ENCODE results near the gene RPGRIP1. TPM values are rescaled to one million over a fixed set of nuclear protein-coding genes. Genes with fewer than 3 reads are reported as not detected.
A peak's percentile ranks its signal among the peaks of the same experiment; 100 is the strongest.

The RPGRIP1 gene
- total RNA-seq, 1 experiment from 2014 or later, result not detected

DNA sequence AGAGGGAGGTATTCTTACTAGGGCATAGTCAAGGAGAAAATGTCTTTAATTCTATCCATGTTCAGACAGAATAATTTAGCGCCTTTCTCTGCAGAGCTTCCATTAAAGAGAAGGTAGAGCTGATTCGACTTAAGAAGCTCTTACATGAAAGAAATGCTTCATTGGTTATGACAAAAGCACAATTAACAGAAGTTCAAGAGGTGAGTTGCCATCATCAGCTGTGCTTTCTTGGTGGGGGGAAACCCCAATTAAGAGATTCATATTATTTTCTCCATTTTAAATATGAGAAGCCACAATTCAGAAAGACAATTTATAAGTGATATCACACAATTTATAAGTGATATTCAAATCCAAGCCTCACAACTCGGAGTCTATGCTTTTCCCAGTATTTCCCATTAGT lies 27.8 kb downstream of the RPGRIP1 start:
- Histone ChIP-seq H3K27ac (no peak overlapping the region), H3K4me3 (no peak overlapping the region), H3K4me1 (no peaks in the 10 kb centered on the region), H3K9me3 (replicated peaks) (no peaks in the 10 kb centered on the region), H3K36me3 (no peaks in the 10 kb centered on the region), H3K27me3 (no peaks in the 10 kb centered on the region)
- no peak for DNase-seq

- H3K9me3 ChIP-seq (replicated peaks), result no peaks in the 10 kb centered on the region
- no peak for DNase-seq
- no peaks in the 10 kb centered on the region for H3K27me3 ChIP-seq
- H3K4me3 ChIP-seq, result no peak overlapping the region
- H3K4me1 ChIP-seq, result no peaks in the 10 kb centered on the region
- H3K27ac ChIP-seq, result no peak overlapping the region
- H3K36me3 ChIP-seq, result no peaks in the 10 kb centered on the region
Measured at GRCh38 chr14:21308132-21308478, 28.2 kb downstream of the RPGRIP1 start.

DNA sequence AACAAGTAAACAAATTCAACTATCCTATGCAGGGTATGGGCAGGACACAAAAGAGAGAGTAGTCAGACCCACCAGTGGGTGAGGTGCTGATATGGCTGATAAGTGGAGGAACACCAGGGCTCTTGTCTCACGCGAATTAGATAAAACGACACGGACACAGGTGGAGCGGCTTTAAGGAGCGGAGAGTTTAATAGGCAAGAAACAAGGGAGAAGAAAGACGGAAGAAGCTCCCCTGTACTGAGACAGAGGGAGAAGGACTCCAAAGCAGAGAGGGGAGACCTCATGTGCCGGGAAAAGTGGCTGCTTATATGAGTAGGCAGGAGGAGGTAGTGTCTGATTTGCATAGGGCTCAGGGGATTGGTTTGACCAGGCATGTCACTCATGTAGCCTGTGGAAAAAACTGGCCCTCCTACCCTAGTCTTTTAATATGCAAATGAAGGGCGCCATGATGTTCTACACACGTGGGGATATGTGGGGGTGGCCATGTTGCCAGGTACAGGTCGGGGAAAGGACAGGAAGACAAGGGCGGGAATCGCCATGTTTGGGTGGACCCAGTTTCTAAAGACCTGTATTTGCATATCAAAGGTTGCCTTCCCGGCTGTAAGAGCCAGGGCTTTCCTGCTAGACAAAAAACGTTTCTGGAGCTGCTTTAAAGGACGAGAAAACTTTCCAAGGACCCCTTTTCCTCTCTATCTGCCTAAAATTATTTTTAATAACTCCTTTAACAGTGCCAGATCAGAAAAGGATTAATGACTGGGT lies 28.8 kb downstream of the RPGRIP1 start:
- no peaks in the 10 kb centered on the region for H3K27me3 ChIP-seq
- no peaks in the 10 kb centered on the region for H3K4me1 ChIP-seq
- H3K27ac ChIP-seq, result no peak overlapping the region
- no peaks in the 10 kb centered on the region for H3K9me3 ChIP-seq (replicated peaks)
- H3K4me3 ChIP-seq, result peak overlapping the region; percentile 45
- peak; percentile 79 to 84 for DNase-seq
- no peaks in the 10 kb centered on the region for H3K36me3 ChIP-seq

DNA sequence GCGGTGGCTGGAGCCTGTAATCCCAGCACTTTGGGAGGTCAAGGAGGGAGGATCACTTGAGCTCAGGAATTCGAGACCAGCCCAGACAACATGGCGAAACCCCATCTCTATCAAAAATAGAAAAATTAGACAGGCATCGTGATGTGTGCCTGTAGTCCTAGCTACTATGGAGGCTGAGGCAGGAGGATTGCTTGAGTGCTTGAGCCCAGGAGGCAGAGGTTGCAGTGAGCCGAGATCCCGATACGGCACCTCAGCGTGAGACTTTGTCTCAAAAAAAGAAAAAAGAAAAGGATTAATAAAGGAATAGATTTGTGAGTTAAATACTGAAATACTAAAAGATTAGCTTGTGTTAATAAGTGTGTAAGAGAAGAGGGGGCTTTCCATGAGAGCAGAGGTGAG lies 29.4 kb downstream of the RPGRIP1 start:
- Histone ChIP-seq H3K4me1 (no peaks in the 10 kb centered on the region), H3K27me3 (no peaks in the 10 kb centered on the region), H3K27ac (no peak overlapping the region), H3K36me3 (no peaks in the 10 kb centered on the region), H3K9me3 (replicated peaks) (no peaks in the 10 kb centered on the region), H3K4me3 (peak overlapping the region; percentile 45)
- peak in 1 of 2 experiments; percentile 9 for DNase-seq

DNA sequence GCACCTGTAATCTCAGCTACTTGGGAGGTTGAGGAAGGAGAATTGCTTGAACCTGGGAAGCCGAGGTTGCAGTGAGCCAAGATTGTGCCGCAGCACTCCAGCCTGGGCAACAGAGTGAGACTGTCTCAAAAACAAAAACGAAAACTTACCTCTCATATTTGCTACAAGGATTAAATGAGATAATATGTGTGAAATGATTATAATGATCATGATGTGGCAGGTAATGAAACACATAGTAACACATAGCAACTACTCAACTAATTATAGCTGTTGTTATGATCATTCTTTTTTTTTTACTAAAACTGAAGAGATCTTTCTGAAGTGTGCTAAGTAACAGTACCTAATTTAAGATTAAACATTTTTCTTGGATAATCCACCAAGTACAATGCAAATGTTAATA lies 30.1 kb downstream of the RPGRIP1 start:
- H3K9me3 ChIP-seq (replicated peaks), result no peaks in the 10 kb centered on the region
- no peaks in the 10 kb centered on the region for H3K4me1 ChIP-seq
- H3K27ac ChIP-seq, result no peak overlapping the region
- H3K4me3 ChIP-seq, result no peak overlapping the region
- DNase-seq, result no peak
- no peaks in the 10 kb centered on the region for H3K36me3 ChIP-seq
- H3K27me3 ChIP-seq, result no peaks in the 10 kb centered on the region

GRCh38 chr14:21311614-21312013 lies 31.7 kb downstream of the RPGRIP1 start:
- Histone ChIP-seq H3K27ac (no peak overlapping the region), H3K9me3 (replicated peaks) (no peaks in the 10 kb centered on the region), H3K4me1 (no peaks in the 10 kb centered on the region), H3K36me3 (no peaks in the 10 kb centered on the region), H3K4me3 (no peak overlapping the region), H3K27me3 (no peaks in the 10 kb centered on the region)
- no peak for DNase-seq

- H3K9me3 ChIP-seq (replicated peaks), result no peaks in the 10 kb centered on the region
- no peak for DNase-seq
- H3K4me3 ChIP-seq, result no peak overlapping the region
- H3K4me1 ChIP-seq, result no peaks in the 10 kb centered on the region
- H3K27me3 ChIP-seq, result peaks cover 5% of the 10 kb centered on the region; the same call in 1 of the 2 replicates
- H3K27ac ChIP-seq, result no peak overlapping the region
- H3K36me3 ChIP-seq, result no peaks in the 10 kb centered on the region
Measured at GRCh38 chr14:21313512-21313911, 33.6 kb downstream of the RPGRIP1 start.

DNA sequence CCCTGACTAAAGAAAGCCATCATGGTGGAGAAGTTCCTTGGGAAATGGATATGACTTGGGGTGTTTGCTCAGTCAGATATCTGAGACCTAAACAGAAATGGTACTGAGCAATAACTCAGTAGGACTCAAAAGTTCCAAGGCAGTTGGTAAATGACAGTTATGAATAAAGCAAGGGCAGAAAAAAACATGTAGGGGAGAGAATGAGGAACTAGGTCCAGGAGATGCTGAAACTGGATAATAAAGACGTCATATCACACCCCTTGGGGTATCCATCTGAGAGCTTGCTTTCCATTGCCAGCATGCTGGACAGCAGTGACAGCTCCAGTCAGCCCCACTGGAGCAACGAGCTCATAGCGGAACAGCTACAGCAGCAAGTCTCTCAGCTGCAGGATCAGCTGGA lies 37.5 kb downstream of the RPGRIP1 start:
- H3K36me3 ChIP-seq, result no peaks in the 10 kb centered on the region
- H3K4me1 ChIP-seq, result no peaks in the 10 kb centered on the region
- H3K4me3 ChIP-seq, result no peak overlapping the region
- peaks cover 5% of the 10 kb centered on the region; the same call in 1 of the 2 replicates for H3K27me3 ChIP-seq
- DNase-seq, result no peak
- no peak overlapping the region for H3K27ac ChIP-seq
- H3K9me3 ChIP-seq (replicated peaks), result no peaks in the 10 kb centered on the region

- H3K27me3 ChIP-seq, result peaks cover 5% of the 10 kb centered on the region
- no peak overlapping the region for H3K27ac ChIP-seq
- no peaks in the 10 kb centered on the region for H3K36me3 ChIP-seq
- no peaks in the 10 kb centered on the region for H3K4me1 ChIP-seq
- H3K4me3 ChIP-seq, result no peak overlapping the region
- H3K9me3 ChIP-seq (replicated peaks), result no peaks in the 10 kb centered on the region
- no peak for DNase-seq
Measured at GRCh38 chr14:21320913-21321312, 41.0 kb downstream of the RPGRIP1 start.

DNA sequence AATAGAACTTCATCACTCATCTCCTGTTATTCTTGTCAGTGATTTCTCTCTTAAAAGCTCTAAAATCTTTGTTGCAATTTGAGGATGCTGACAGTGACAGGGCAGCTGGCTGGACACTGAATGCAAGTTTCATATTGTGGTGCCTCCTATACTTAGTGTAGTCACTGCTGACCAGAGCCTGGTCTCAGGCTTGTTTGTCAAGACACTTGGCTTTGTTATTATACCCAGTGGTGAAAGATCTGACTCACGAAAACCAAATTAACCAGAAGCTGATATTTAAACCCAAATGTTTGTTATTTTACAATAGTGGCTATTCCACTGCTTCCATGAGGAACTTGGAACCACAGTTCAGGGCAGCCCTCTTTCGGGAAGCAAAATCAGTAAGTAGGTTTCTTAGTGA lies 42.8 kb downstream of the RPGRIP1 start:
- DNase-seq, result no peak
- Histone ChIP-seq H3K36me3 (no peaks in the 10 kb centered on the region), H3K4me3 (no peak overlapping the region)

DNA sequence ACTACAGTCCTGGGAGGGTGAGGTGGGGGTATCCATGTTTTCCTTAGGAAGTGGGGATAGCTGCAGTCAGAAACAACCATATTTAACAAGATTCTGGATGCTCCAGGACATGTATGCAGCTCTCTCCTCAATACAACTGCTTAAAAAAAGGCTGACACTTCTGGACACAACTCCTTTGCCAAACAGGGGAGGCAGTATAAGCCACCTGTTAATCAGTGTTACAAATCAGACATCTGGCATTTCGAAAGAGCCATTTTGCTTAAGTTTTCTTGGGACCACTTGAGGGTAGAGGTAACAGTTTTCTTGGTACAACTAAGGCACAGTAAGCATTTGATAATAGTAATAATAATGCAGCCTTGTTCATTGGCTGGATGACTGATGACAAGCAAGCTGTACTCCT lies 47.1 kb downstream of the RPGRIP1 start:
- no peak overlapping the region for H3K4me3 ChIP-seq
- no peaks in the 10 kb centered on the region; the same call in none of the 2 replicates for H3K27me3 ChIP-seq
- DNase-seq, result no peak
- no peaks in the 10 kb centered on the region for H3K36me3 ChIP-seq
- H3K4me1 ChIP-seq, result no peaks in the 10 kb centered on the region
- no peaks in the 10 kb centered on the region for H3K9me3 ChIP-seq (replicated peaks)
- H3K27ac ChIP-seq, result no peak overlapping the region

More for the DNA sequence above, 42.8 kb downstream of the RPGRIP1 start:
- Histone ChIP-seq H3K4me1 (no peaks in the 10 kb centered on the region), H3K9me3 (replicated peaks) (no peaks in the 10 kb centered on the region), H3K27me3 (no peaks in the 10 kb centered on the region; the same call in none of the 2 replicates), H3K27ac (no peak overlapping the region)

Other genes starting within 250 kb of the RPGRIP1 start
- not detected in 2 replicates for gene TPPP2, start 249.9 kb upstream of the RPGRIP1 start, total RNA-seq (2014; rRNA removed; shearing (Covaris generic))
- not detected in 2 replicates for gene RNASE13, start 245.3 kb upstream of the RPGRIP1 start, total RNA-seq (2014; rRNA removed; shearing (Covaris generic))
- not detected in 2 replicates for gene RNASE7, start 237.7 kb upstream of the RPGRIP1 start, total RNA-seq (2014; rRNA removed; shearing (Covaris generic))
- gene RNASE8, start 222.3 kb upstream of the RPGRIP1 start, total RNA-seq (2014; rRNA removed; shearing (Covaris generic)), result not detected in 2 replicates
- gene ARHGEF40, start 209.8 kb upstream of the RPGRIP1 start, total RNA-seq (2014; rRNA removed; shearing (Covaris generic)), result 28.3 and 29.3 TPM in 2 replicates
- gene ZNF219, start 181.4 kb upstream of the RPGRIP1 start, total RNA-seq (2014; rRNA removed; shearing (Covaris generic)), result 2.6 and 5.9 TPM in 2 replicates
- not detected in 2 replicates for gene TMEM253, start 179.0 kb upstream of the RPGRIP1 start, total RNA-seq (2014; rRNA removed; shearing (Covaris generic))
- 0.03 TPM in 1 of 2 replicates, not detected in the other for gene OR5AU1, start 124.0 kb upstream of the RPGRIP1 start, total RNA-seq (2014; rRNA removed; shearing (Covaris generic))
- gene HNRNPC, start 10.6 kb upstream of the RPGRIP1 start, total RNA-seq (2014; rRNA removed; shearing (Covaris generic)), result 1,205 and 1,219 TPM in 2 replicates
- 195 and 216 TPM in 2 replicates for gene SUPT16H, start 103.9 kb downstream of the RPGRIP1 start, total RNA-seq (2014; rRNA removed; shearing (Covaris generic))
- 61.7 and 63.7 TPM in 2 replicates for gene CHD8, start 176.0 kb downstream of the RPGRIP1 start, total RNA-seq (2014; rRNA removed; shearing (Covaris generic))
- gene RAB2B, start 196.9 kb downstream of the RPGRIP1 start, total RNA-seq (2014; rRNA removed; shearing (Covaris generic)), result 25.0 and 26.3 TPM in 2 replicates
- 26.4 and 27.7 TPM in 2 replicates for gene TOX4, start 197.1 kb downstream of the RPGRIP1 start, total RNA-seq (2014; rRNA removed; shearing (Covaris generic))
- gene METTL3, start 231.3 kb downstream of the RPGRIP1 start, total RNA-seq (2014; rRNA removed; shearing (Covaris generic)), result 55.1 and 56.5 TPM in 2 replicates
- gene SALL2, start 246.3 kb downstream of the RPGRIP1 start, total RNA-seq (2014; rRNA removed; shearing (Covaris generic)), result 16.4 and 19.7 TPM in 2 replicates

Data from SJCRH30 (cell line).